Stimulated activated CD4-positive, alpha-beta T cell treated with anti-CD3 and anti-CD28 coated beads, Interleukin-4, amount 100 ng/mL, for 1 hour (primary cell): Measurements from ENCODE around the gene PCGF5.
A peak's percentile ranks its signal among the peaks of the same experiment; 100 is the strongest.
"Not testable (repeated sequence)": the region's sequence is repeated elsewhere in the genome, so short reads cannot be mapped to it uniquely, and the experiment has no call there.

Source experiments
- DNase-seq: peaks from one replicate; pipeline ENCODE4 v3.0.0-alpha.2; 2020

Gene PCGF5

GRCh38 chr10:91220194-91220953 is at the start of gene PCGF5:
Gene PCGF5, plus strand, starts transcription at chr10:91220663. Its CDS starts 2,209 bp downstream, at chr10:91222872.
- DNase-seq, result peak; percentile 89

GRCh38 chr10:91171485-91171884 is 49.0 kb upstream of the PCGF5 start:
- no peak for DNase-seq

- DNase-seq, result no peak
These were observed 48.1 kb upstream of the PCGF5 start for GRCh38 chr10:91172348-91172747.

GRCh38 chr10:91185239-91185875 is 35.1 kb upstream of the PCGF5 start:
- no peak for DNase-seq

GRCh38 chr10:91187156-91187555 is 33.3 kb upstream of the PCGF5 start:
- DNase-seq, result no peak

- DNase-seq, result not testable (repeated sequence)
These were observed 32.5 kb upstream of the PCGF5 start for GRCh38 chr10:91188010-91188409.

- no peak for DNase-seq
These were observed 31.6 kb upstream of the PCGF5 start for GRCh38 chr10:91188889-91189288.

- DNase-seq, result no peak
These were observed 30.0 kb upstream of the PCGF5 start for GRCh38 chr10:91190388-91190870.

GRCh38 chr10:91190876-91191583 is 29.4 kb upstream of the PCGF5 start:
- no peak for DNase-seq

GRCh38 chr10:91191584-91191919 is 28.9 kb upstream of the PCGF5 start:
- no peak for DNase-seq

GRCh38 chr10:91194497-91195179 is 25.8 kb upstream of the PCGF5 start:
- DNase-seq, result no peak

GRCh38 chr10:91196268-91197048 is 24.0 kb upstream of the PCGF5 start:
- no peak for DNase-seq

- DNase-seq, result no peak
These were observed 23.3 kb upstream of the PCGF5 start for GRCh38 chr10:91197127-91197526.

- no peak for DNase-seq
These were observed 21.7 kb upstream of the PCGF5 start for GRCh38 chr10:91198781-91199180.

- DNase-seq, result no peak
These were observed 19.9 kb upstream of the PCGF5 start for GRCh38 chr10:91200314-91201212.

GRCh38 chr10:91201213-91201996 is 19.1 kb upstream of the PCGF5 start:
- peak; percentile 25 for DNase-seq

GRCh38 chr10:91206427-91206826 is 14.0 kb upstream of the PCGF5 start:
- no peak for DNase-seq

- no peak for DNase-seq
These were observed 13.5 kb upstream of the PCGF5 start for GRCh38 chr10:91206837-91207474.

GRCh38 chr10:91208642-91209041 is 11.8 kb upstream of the PCGF5 start:
- DNase-seq, result no peak

GRCh38 chr10:91210014-91210413 is 10.4 kb upstream of the PCGF5 start:
- no peak for DNase-seq
